GM12878 (cell line): Measurements from ENCODE around the gene SETD9. TPM values are rescaled to one million over a fixed set of nuclear protein-coding genes. Genes with fewer than 3 reads are reported as not detected.

Source experiments
- ATAC-seq: fragments of 200-7000 bp; cut with Tn5 transposase; 3 replicates; pipeline ENCODE4 v1.9.1; 2020; ENCODE audit warnings: mild to moderate bottlenecking, moderate library complexity
- BruUV-seq: library from RNA; stranded (reverse); fragments of 400-500 nt; replicated peaks from 2 replicates; lab custom pipeline; 2021; lab: Mats Ljungman, UMichigan
- CTCF ChIA-PET: fragments of 300-600 bp; sonication (Branson Sonifier 250); formaldehyde crosslinking; extraction: SDS; loops from one replicate; lab custom pipeline; 2021; ENCODE audit warnings: inconsistent platforms; lab: Yijun Ruan, JAX
- POLR2A ChIA-PET: fragments of 350-600 bp; formaldehyde crosslinking; extraction: SDS; loops from one replicate; lab custom pipeline; 2021; ENCODE audit warnings: inconsistent platforms; lab: Charles Lee
- RAD21 ChIA-PET: fragments of 300-600 bp; sonication (Branson Sonifier 250); formaldehyde crosslinking; loops from one replicate; lab custom pipeline; 2023; ENCODE audit warnings: antibody characterized with exemption; ENCODE audit not compliant: unreplicated experiment; lab: Charles Lee
- SMC1A ChIA-PET: fragments of 300-600 bp; sonication (Branson Sonifier 250); formaldehyde crosslinking; loops from one replicate; lab custom pipeline; 2023; ENCODE audit not compliant: unreplicated experiment, uncharacterized antibody; lab: Charles Lee
- DNase-seq: peaks from one replicate; pipeline ENCODE4 v3.0.0-alpha.2; 2011; ENCODE audit warnings: low read depth, low spot score
- FAIRE-seq: peaks from 3 replicates; lab custom pipeline; 2011; peaks lifted over from hg19 to GRCh38; lab: Jason Lieb, UNC
- H2AFZ ChIP-seq: 2 replicates; pipeline ENCODE4 v1.6.0; 2011; ENCODE audit warnings: low read depth, low read length, control low read depth; ENCODE audit not compliant: control insufficient read depth
- H3K27ac ChIP-seq: 2 replicates; pipeline ENCODE4 v1.5.1; 2011; ENCODE audit warnings: control low read depth; ENCODE audit not compliant: control insufficient read depth, insufficient read depth
- H3K27me3 ChIP-seq, 2 experiments: replicated peaks in 1 of 2; 2 replicates each; pipeline versions ENCODE4 v1.6.0 to v1.6.1; 2011; ENCODE audit warnings: low read length in 1 of 2; ENCODE audit not compliant: control insufficient read depth in 2 of 2, insufficient read depth in 2 of 2
- H3K36me3 ChIP-seq, 2 experiments: 2 replicates each; pipeline ENCODE4 v1.5.1; 2011; ENCODE audit warnings: low read length in 1 of 2; ENCODE audit not compliant: control insufficient read depth in 2 of 2, insufficient read depth in 2 of 2
- H3K4me1 ChIP-seq: 2 replicates; pipeline ENCODE4 v1.6.1; 2011; ENCODE audit warnings: mild to moderate bottlenecking, low read length, moderate library complexity, mixed read lengths; ENCODE audit not compliant: control insufficient read depth, insufficient read depth
- H3K4me2 ChIP-seq: 2 replicates; pipeline ENCODE4 v1.6.0; 2011; ENCODE audit warnings: control low read depth; ENCODE audit not compliant: control insufficient read depth, insufficient read depth
- H3K4me3 ChIP-seq: fragments of 200-600 bp; sonication (generic); 2 replicates; pipeline ENCODE4 v1.5.1; 2016
- H3K79me2 ChIP-seq: 2 replicates; pipeline ENCODE4 v1.6.0; 2011; ENCODE audit warnings: low read length; ENCODE audit not compliant: control insufficient read depth, insufficient read depth
- H3K9ac ChIP-seq: 2 replicates; pipeline ENCODE4 v1.8.0; 2011; ENCODE audit warnings: low read length, control low read depth, mixed read lengths; ENCODE audit not compliant: control insufficient read depth, insufficient read depth
- H3K9me3 ChIP-seq: replicated peaks from 3 replicates; pipeline ENCODE4 v1.5.1; 2011; ENCODE audit warnings: mild to moderate bottlenecking, low read length; ENCODE audit not compliant: control insufficient read depth, insufficient read depth
- H4K20me1 ChIP-seq: 2 replicates; pipeline ENCODE4 v1.6.0; 2011; ENCODE audit not compliant: control insufficient read depth, insufficient read depth
- CHD4 ChIP-seq: fragments of 200-600 bp; sonication (generic); IDR thresholded peaks from 2 replicates; pipeline ENCODE4 v1.6.1; 2016; ENCODE audit warnings: mild to moderate bottlenecking
- FOXM1 ChIP-seq: IDR thresholded peaks from 2 replicates; pipeline ENCODE4 v1.6.1; 2012; ENCODE audit warnings: low read depth, mild to moderate bottlenecking, inconsistent platforms, low read length, moderate library complexity
- MEF2A ChIP-seq: IDR thresholded peaks from 2 replicates; pipeline ENCODE4 v1.6.1; 2011; ENCODE audit warnings: low read depth, mild to moderate bottlenecking, low read length, moderate library complexity; ENCODE audit not compliant: insufficient read depth
- NR2C2 ChIP-seq: IDR thresholded peaks from 2 replicates; pipeline ENCODE4 v1.6.1; 2011; ENCODE audit warnings: borderline replicate concordance, low read depth; ENCODE audit not compliant: control insufficient read depth, insufficient read length
- PAX8 ChIP-seq: fragments of 450-650 bp; IDR thresholded peaks from 2 replicates; pipeline ENCODE4 v1.6.1; 2017; ENCODE audit warnings: mild to moderate bottlenecking, moderate library complexity
- REST ChIP-seq: IDR thresholded peaks from 2 replicates; pipeline ENCODE4 v1.6.1; 2012; ENCODE audit warnings: mild to moderate bottlenecking, low read depth, low read length
- TARDBP ChIP-seq: IDR thresholded peaks from 2 replicates; pipeline ENCODE4 v1.6.1; 2016; ENCODE audit warnings: borderline replicate concordance
- TCF7 ChIP-seq: IDR thresholded peaks from 2 replicates; pipeline ENCODE4 v1.6.1; 2014; ENCODE audit warnings: antibody characterized with exemption, borderline replicate concordance
- ZNF24 ChIP-seq: fragments of 450-650 bp; IDR thresholded peaks from 2 replicates; pipeline ENCODE4 v1.6.1; 2017; ENCODE audit warnings: antibody characterized with exemption, mild to moderate bottlenecking
- WGBS: methylation state at CpG from one replicate; pipeline ENCODE4 v1.1.6; 2016; ENCODE audit warnings: low lambda C conversion rate; ENCODE audit not compliant: insufficient replicate concordance, insufficient coverage; ENCODE audit errors: missing lambda C conversion rate; 5-methylcytosine and 5-hydroxymethylcytosine counted together
- in situ Hi-C: fragments of 300-500 bp; cut with MboI; formaldehyde crosslinking; loops from 9 replicates; pipeline ENCODE4 v1.14.3; 2018; ENCODE audit warnings: mixed read lengths
- intact Hi-C: fragments of 100-400 bp; cut with micrococcal nuclease; formaldehyde crosslinking; loops from one replicate; pipeline ENCODE4 v1.14.2; 2022; ENCODE audit not compliant: unreplicated experiment
- polyA plus RNA-seq, 11 experiments: library from polyadenylated mRNA; depleted of rRNA in 4 of 11; unstranded in 6 of 11; stranded (reverse) in 5 of 11; fragments of >200 nt; fragmentation: Nextera tagmentation in 4 of 11; fragmentation: Illumina TruSeq in 1 of 11; extraction: Ambion mirVana in 4 of 11; extraction: Trizol in 1 of 11; gene quantifications; 1 replicate in 1 of 11; 2 replicates in 10 of 11; pipeline versions ENCODE4 v1.2.1 to v1.2.3, GENCODE V29; 2011 to 2016; ENCODE audit warnings: inconsistent platforms in 2 of 11, missing spikeins in 2 of 11, low read depth in 1 of 11
- total RNA-seq, 4 experiments: library from RNA; depleted of rRNA in 3 of 4; stranded (reverse); fragments of >200 nt in 3 of 4; fragmentation: Illumina TruSeq in 1 of 4; extraction: Trizol in 1 of 4; gene quantifications; 2 replicates each; pipeline versions ENCODE4 v1.2.1 to v1.2.3, GENCODE V29; 2013 to 2021

Gene SETD9
- total and polyA plus RNA-seq, 10 of the 15 experiments (the other 5 are each of a cell fraction or from before 2014, with no cell fraction given): 8.7 to 17.8 (median 12.6) TPM

- H3K27me3 ChIP-seq: peaks cover 0 to 2% of the 10 kb centered on the region in 2 experiments; a peak in 3 of 4 replicates
- H3K79me2 ChIP-seq: no peaks in the 10 kb centered on the region
- CTCF ChIA-PET: interaction anchor here (1.8 kb wide), 1 partner anchor 59 kb away, joined by 3 read pairs; no protein-coding TSS in a partner anchor
- POLR2A ChIA-PET: no interaction called here
- no peak for DNase-seq
- no peaks in the 10 kb centered on the region for H4K20me1 ChIP-seq
- no peak overlapping the region for H3K4me2 ChIP-seq
- no peak for ATAC-seq
- RAD21 ChIA-PET: no interaction called here
- in situ Hi-C loops: no loop called here
- H3K36me3 ChIP-seq: no peaks in the 10 kb centered on the region
- no peak overlapping the region for H2AFZ ChIP-seq
- no peaks in the 10 kb centered on the region for H3K4me1 ChIP-seq
- no peak overlapping the region for H3K27ac ChIP-seq
- 66% methylated on average over 4 of the region's 4 CpGs for WGBS
- no peak for FAIRE-seq
- TF ChIP-seq TCF7 (no peak), FOXM1 (no peak), REST (no peak), NR2C2 (no peak), MEF2A (no peak), TARDBP (no peak), CHD4 (no peak), ZNF24 (no peak), PAX8 (no peak)
- TF ChIP-seq, all 136 proteins: peak for 0
- H3K9me3 ChIP-seq: no peaks in the 10 kb centered on the region
- no TSS peak for BruUV-seq
- H3K4me3 ChIP-seq: no peak overlapping the region
- H3K9ac ChIP-seq: no peak overlapping the region
- intact Hi-C loops: no loop called here
- SMC1A ChIA-PET: no interaction called here
Measured at GRCh38 chr5:56959326-56959725, 49.9 kb downstream of the SETD9 start.
